HepG2 (cell line): ENCODE results near the gene DAZAP1. TPM values are rescaled to one million over a fixed set of nuclear protein-coding genes. Genes with fewer than 3 reads are reported as not detected.

Source experiments
- ATAC-seq: fragments of 200-7000 bp; cut with Tn5 transposase; 3 replicates; pipeline ENCODE4 v1.9.1; 2020; ENCODE audit warnings: mild to moderate bottlenecking, moderate library complexity
- BruUV-seq: library from RNA; stranded (reverse); fragments of 400-500 nt; replicated peaks from 2 replicates; lab custom pipeline; 2021; lab: Mats Ljungman, UMichigan
- CTCF ChIA-PET: fragments of 300-600 bp; formaldehyde crosslinking; extraction: SDS; loops from one replicate; lab custom pipeline; 2021; ENCODE audit warnings: low total read pairs, inconsistent platforms, low intra/inter-chr PET ratio; lab: Yijun Ruan, JAX
- POLR2A ChIA-PET: fragments of 350-600 bp; sonication (Branson Sonifier 250); formaldehyde crosslinking; loops from one replicate; lab custom pipeline; 2020; ENCODE audit warnings: antibody characterized with exemption, inconsistent platforms; lab: Yijun Ruan, JAX
- DNase-seq: peaks from one replicate; pipeline ENCODE4 v3.0.0-alpha.2; 2015; ENCODE audit warnings: low spot score
- FAIRE-seq: peaks from 3 replicates; lab custom pipeline; 2011; peaks lifted over from hg19 to GRCh38; lab: Jason Lieb, UNC
- H2AFZ ChIP-seq: one replicate; pipeline ENCODE4 v1.6.1; 2011; ENCODE audit warnings: low read length, inconsistent platforms
- H3K27ac ChIP-seq: fragments of 300-600 bp; 3 replicates; pipeline ENCODE4 v1.8.0; 2011; ENCODE audit warnings: mixed run types, mild to moderate bottlenecking, mixed read lengths, low read length, inconsistent platforms; ENCODE audit not compliant: insufficient read depth; ENCODE audit errors: extremely low read length
- H3K27me3 ChIP-seq, 2 experiments: fragments of 200-600 bp in 1 of 2; 2 replicates in 1 of 2; 3 replicates in 1 of 2; pipeline versions ENCODE4 v1.6.0 to v1.8.0; 2011; ENCODE audit warnings: low read length in 2 of 2, mild to moderate bottlenecking in 2 of 2, moderate library complexity in 2 of 2, inconsistent platforms in 1 of 2; ENCODE audit not compliant: insufficient read depth in 2 of 2, control insufficient read depth in 1 of 2
- H3K36me3 ChIP-seq, 2 experiments: fragments of 200-600 bp in 1 of 2; replicated peaks in 1 of 2; 2 replicates in 1 of 2; 3 replicates in 1 of 2; pipeline versions ENCODE4 v1.5.1 to v1.8.0; 2011; ENCODE audit warnings: low read length in 2 of 2, inconsistent platforms in 1 of 2; ENCODE audit not compliant: insufficient read depth in 2 of 2, control insufficient read depth in 1 of 2
- H3K4me1 ChIP-seq: 2 replicates; pipeline ENCODE4 v1.5.1; 2012; ENCODE audit warnings: low read length, inconsistent platforms; ENCODE audit not compliant: insufficient read depth
- H3K4me2 ChIP-seq: 2 replicates; pipeline ENCODE4 v1.6.0; 2011; ENCODE audit warnings: low read depth, low read length, inconsistent platforms
- H3K4me3 ChIP-seq, 3 experiments: fragments of 200-600 bp in 1 of 3; sonication (generic), shearing (Covaris generic) in 1 of 3; replicated peaks in 1 of 3; 2 replicates each; pipeline ENCODE4 v1.5.1; 2011 to 2016; ENCODE audit warnings: low read length in 3 of 3, inconsistent platforms in 2 of 3, low read depth in 2 of 3, mild to moderate bottlenecking in 2 of 3, control low read depth in 1 of 3, mixed read lengths in 1 of 3; ENCODE audit not compliant: insufficient read depth in 1 of 3
- H3K79me2 ChIP-seq: one replicate; pipeline ENCODE4 v1.6.1; 2011; ENCODE audit warnings: low read length, inconsistent platforms; ENCODE audit not compliant: insufficient read depth
- H3K9ac ChIP-seq: 2 replicates; pipeline ENCODE4 v1.6.0; 2011; ENCODE audit warnings: mild to moderate bottlenecking, low read depth, low read length, inconsistent platforms; ENCODE audit not compliant: insufficient read depth
- H3K9me3 ChIP-seq: 2 replicates; pipeline ENCODE4 v1.5.1; 2012; ENCODE audit warnings: mild to moderate bottlenecking, low read length
- H4K20me1 ChIP-seq: 2 replicates; pipeline ENCODE4 v1.6.0; 2011; ENCODE audit warnings: inconsistent platforms, mild to moderate bottlenecking, low read length, moderate library complexity; ENCODE audit not compliant: insufficient read depth
- LCORL ChIP-seq, 2 experiments: fragments of 450-650 bp in 1 of 2; sonication (generic) in 1 of 2; formaldehyde crosslinking in 1 of 2; IDR thresholded peaks; 2 replicates each; pipeline versions ENCODE4 v1.5.0 to v1.6.1; 2017 to 2020; ENCODE audit warnings: antibody characterized with exemption in 1 of 2, missing genetic modification reagents in 1 of 2
- MTF2 ChIP-seq: sonication (generic); formaldehyde crosslinking; IDR thresholded peaks from 2 replicates; pipeline ENCODE4 v1.5.0; 2020; ENCODE audit warnings: missing genetic modification reagents, borderline replicate concordance
- MXD3 ChIP-seq: IDR thresholded peaks from 2 replicates; pipeline ENCODE4 v1.6.1; 2016; ENCODE audit warnings: mild to moderate bottlenecking, missing biosample characterization, missing genetic modification reagents
- PATZ1 ChIP-seq: sonication (generic); formaldehyde crosslinking; IDR thresholded peaks from 2 replicates; pipeline ENCODE4 v1.4.0; 2020; ENCODE audit warnings: missing genetic modification reagents
- RAD21 ChIP-seq: fragments of 450-650 bp; formaldehyde crosslinking; IDR thresholded peaks from 2 replicates; pipeline ENCODE4 v1.5.0; 2020; ENCODE audit warnings: mild to moderate bottlenecking
- REL ChIP-seq: sonication (generic); formaldehyde crosslinking; conservative IDR thresholded peaks from 2 replicates; pipeline ENCODE4 v1.8.0; 2022; ENCODE audit warnings: mild to moderate bottlenecking, missing genetic modification reagents, moderate library complexity
- SMC3 ChIP-seq: IDR thresholded peaks from 2 replicates; pipeline ENCODE4 v1.6.1; 2011; ENCODE audit warnings: low read length, improper control_type of control experiment
- SRSF1 ChIP-seq: fragments of 200-400 bp; formaldehyde crosslinking; optimal IDR thresholded peaks from 2 replicates; pipeline ENCODE3; 2017; ENCODE audit warnings: mild to moderate bottlenecking, low read depth, low read length, moderate library complexity
- TBP ChIP-seq: sonication (generic); formaldehyde crosslinking; IDR thresholded peaks from 2 replicates; pipeline ENCODE4 v1.5.0; 2020; ENCODE audit warnings: missing genetic modification reagents
- ZFP91 ChIP-seq: sonication (generic); formaldehyde crosslinking; IDR thresholded peaks from 2 replicates; pipeline ENCODE4 v1.9.0; 2022; ENCODE audit warnings: missing genetic modification reagents, mild to moderate bottlenecking, borderline replicate concordance
- ZNF101 ChIP-seq: sonication (generic); formaldehyde crosslinking; IDR thresholded peaks from 2 replicates; pipeline ENCODE4 v1.4.0; 2020; ENCODE audit warnings: mild to moderate bottlenecking, low read depth, missing genetic modification reagents, borderline replicate concordance
- ZNF180 ChIP-seq: sonication (generic); formaldehyde crosslinking; IDR thresholded peaks from 2 replicates; pipeline ENCODE4 v1.4.0; 2020; ENCODE audit warnings: low read depth, missing genetic modification reagents, borderline replicate concordance
- ZNF20 ChIP-seq: sonication (generic); formaldehyde crosslinking; IDR thresholded peaks from 2 replicates; pipeline ENCODE4 v1.4.0; 2020; ENCODE audit warnings: mild to moderate bottlenecking, moderate library complexity, missing genetic modification reagents
- ZNF644 ChIP-seq: IDR thresholded peaks from 2 replicates; pipeline ENCODE4 v1.6.1; 2016; ENCODE audit warnings: low read depth
- ZNF780A ChIP-seq: sonication (generic); formaldehyde crosslinking; IDR thresholded peaks from 2 replicates; pipeline ENCODE4 v1.8.0; 2022; ENCODE audit warnings: mild to moderate bottlenecking, missing genetic modification reagents, moderate library complexity
- ZSCAN9 ChIP-seq: IDR thresholded peaks from 2 replicates; pipeline ENCODE4 v1.6.1; 2016; ENCODE audit warnings: borderline replicate concordance
- WGBS: methylation state at CpG from one replicate; pipeline ENCODE4 v1.1.6; 2017; ENCODE audit warnings: low lambda C conversion rate; 5-methylcytosine and 5-hydroxymethylcytosine counted together
- in situ Hi-C: cut with HindIII; loops from 2 replicates; pipeline ENCODE4 v1.10.0; 2017; ENCODE audit warnings: low pct_unique_long_range_greater_than_20kb; ENCODE audit not compliant: extremely low pct_ligation_motif_present
- intact Hi-C: fragments of 100-400 bp; cut with micrococcal nuclease; formaldehyde crosslinking; loops from one replicate; pipeline ENCODE4 v1.10.0; 2022; ENCODE audit not compliant: unreplicated experiment
- polyA plus RNA-seq, 8 experiments: library from polyadenylated mRNA; depleted of rRNA in 3 of 8; stranded (reverse) in 7 of 8; unstranded in 1 of 8; fragments of >200 nt; fragmentation: Illumina TruSeq in 4 of 8; extraction: Trizol in 4 of 8; gene quantifications; 2 replicates each; pipeline versions ENCODE4 v1.2.1 to v1.2.3, GENCODE V29; 2011 to 2016; ENCODE audit warnings: low read depth in 4 of 8, missing spikeins in 1 of 8, mixed read lengths in 1 of 8; ENCODE audit not compliant: insufficient read depth in 1 of 8
- total RNA-seq, 5 experiments: library from RNA; depleted of rRNA; stranded (reverse); fragments of >200 nt; fragmentation: Illumina TruSeq; extraction: Trizol; gene quantifications; 2 replicates each; pipeline ENCODE4 v1.2.3, GENCODE V29; 2016; ENCODE audit warnings: low read depth in 1 of 5
- TF ChIP-seq, protein P1 (sequence below): sonication (generic); formaldehyde crosslinking; IDR thresholded peaks from 2 replicates; pipeline ENCODE4 v1.8.1; 2023; ENCODE audit warnings: mild to moderate bottlenecking, missing genetic modification reagents, borderline replicate concordance
- TF ChIP-seq, protein P2 (sequence below): sonication (generic); formaldehyde crosslinking; IDR thresholded peaks from 2 replicates; pipeline ENCODE4 v1.5.0; 2020; ENCODE audit warnings: mild to moderate bottlenecking, low read depth, missing genetic modification reagents, borderline replicate concordance

The DAZAP1 gene
- total and polyA plus RNA-seq, 2 of the 13 experiments (the other 11 are each of a cell fraction or from before 2014, with no cell fraction given), result 63.3 to 79.2 TPM

DNA sequence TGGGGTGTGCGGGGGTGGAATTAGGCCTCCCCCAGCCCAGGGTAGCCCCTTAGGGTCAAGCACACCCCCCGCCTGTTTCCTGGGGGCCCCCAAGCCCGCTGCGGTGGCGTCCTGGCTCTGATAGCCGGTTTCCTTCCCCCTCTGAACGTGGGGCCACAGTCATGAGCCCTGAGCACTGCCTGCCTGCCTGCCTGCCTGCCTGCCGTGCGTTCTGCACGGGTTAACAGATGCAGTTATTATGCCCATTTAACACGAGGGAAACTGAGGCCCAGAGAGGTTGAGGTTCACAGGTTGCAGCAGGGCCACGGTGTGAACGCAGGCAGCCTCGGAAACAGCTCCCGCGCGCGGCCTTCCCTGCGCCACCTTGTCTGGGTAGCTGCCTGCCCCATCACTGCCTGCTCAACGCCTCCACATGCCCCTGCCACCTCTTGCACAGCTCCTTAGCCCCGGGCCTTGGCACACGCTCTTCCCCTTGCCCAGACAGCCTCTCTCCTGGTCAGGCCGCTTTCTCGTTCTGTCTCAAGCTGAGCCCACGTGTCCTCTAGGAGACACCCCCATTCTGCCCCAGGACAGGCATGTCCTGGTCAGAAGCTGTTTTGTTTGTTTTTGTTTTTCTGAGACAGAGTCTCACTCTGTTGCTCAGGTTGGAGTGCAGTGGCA, 4.8 kb upstream of the DAZAP1 start:
- 14% methylated on average over 17 of the region's 25 CpGs for WGBS
- no peaks in the 10 kb centered on the region for H3K9me3 ChIP-seq
- no peak for FAIRE-seq
- 0 out of 5 replicates have a peak, but pooled peaks cover 0 to 2% of the 10 kb centered on the region in 2 experiments for H3K36me3 ChIP-seq
- BruUV-seq, result no TSS peak
- intact Hi-C loops (no loop called here), in situ Hi-C loops (no loop called here)
- ChIA-PET CTCF (no interaction called here), POLR2A (interaction anchor here (0.9 to 2.1 kb wide), 7 partner anchors 11 to 133 kb away, joined by 3 to 16 read pairs (median 5); partner anchors contain the start of genes CIRBP and EFNA2)
- DNase-seq, result no peak
- peak overlapping the region; percentile 98 for H3K4me2 ChIP-seq
- peak overlapping the region; percentile 46 to 91 (median 78) for H3K4me3 ChIP-seq
- H4K20me1 ChIP-seq, result no peaks in the 10 kb centered on the region
- H3K79me2 ChIP-seq, result no peaks in the 10 kb centered on the region
- ATAC-seq, result no peak
- H3K9ac ChIP-seq, result peak overlapping the region; percentile 67
- no peaks in the 10 kb centered on the region; a peak in 1 of 5 replicates for H3K27me3 ChIP-seq
- H3K4me1 ChIP-seq, result peaks cover 52% of the 10 kb centered on the region
- H2AFZ ChIP-seq, result no peak overlapping the region
- no peak overlapping the region for H3K27ac ChIP-seq
- TF ChIP-seq ZNF780A (CRISPR knock-in tag), result peak; percentile 79; the same call in 1 of the 2 replicates
- TF ChIP-seq ZNF101 (CRISPR knock-in tag), result no peak
- TF ChIP-seq, protein P1, sequence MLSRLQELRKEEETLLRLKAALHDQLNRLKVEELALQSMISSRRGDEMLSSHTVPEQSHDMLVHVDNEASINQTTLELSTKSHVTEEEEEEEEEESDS (CRISPR knock-in tag), result no peak
- no peak for TF ChIP-seq RAD21 (CRISPR knock-in tag)
- no peak for TF ChIP-seq ZNF20 (CRISPR knock-in tag)
- no peak for TF ChIP-seq TBP (CRISPR knock-in tag)
- no peak for TF ChIP-seq ZNF644 (CRISPR knock-in tag)
- no peak; the same call in 1 of the 2 replicates for TF ChIP-seq MXD3 (CRISPR knock-in tag)
- no peak for TF ChIP-seq REL
- TF ChIP-seq SMC3, result no peak
- TF ChIP-seq SRSF1, result peak; percentile 52
- TF ChIP-seq ZNF180 (CRISPR knock-in tag), result no peak
- TF ChIP-seq, protein P2, sequence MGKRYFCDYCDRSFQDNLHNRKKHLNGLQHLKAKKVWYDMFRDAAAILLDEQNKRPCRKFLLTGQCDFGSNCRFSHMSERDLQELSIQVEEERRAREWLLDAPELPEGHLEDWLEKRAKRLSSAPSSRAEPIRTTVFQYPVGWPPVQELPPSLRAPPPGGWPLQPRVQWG (CRISPR knock-in tag), result no peak
- no peak for TF ChIP-seq ZSCAN9 (CRISPR knock-in tag)
- peak; percentile 10; the same call in 1 of the 2 replicates for TF ChIP-seq PATZ1 (CRISPR knock-in tag)
- peak; percentile 15; the same call in 1 of the 2 replicates for TF ChIP-seq ZFP91
- TF ChIP-seq LCORL (IDR thresholded peaks at IDR 0.05), result no peak
- TF ChIP-seq LCORL (CRISPR knock-in tag; IDR thresholded peaks at IDR 0.05), result 0 out of 2 replicates have a peak, but pooled peaks have one; percentile 1
- TF ChIP-seq MTF2 (CRISPR knock-in tag), result no peak
